Right lobe of liver (tissue), 4 donors: Measurements from ENCODE around the gene SLC27A5.

Source experiments
- POLR2A ChIP-seq: fragments of 450-650 bp; IDR thresholded peaks from one replicate; pipeline ENCODE4 v1.6.1; 2017; ENCODE audit warnings: antibody characterized with exemption, mild to moderate bottlenecking
- TF ChIP-seq, protein P1 (sequence below), 4 donors: fragments of 200-600 bp in 3 of 4; fragments of 450-650 bp in 1 of 4; IDR thresholded peaks; one replicate each; pipeline versions ENCODE4 v1.5.1 to v1.8.0; 2016 to 2022; ENCODE audit warnings: antibody characterized with exemption in 4 of 4, mild to moderate bottlenecking in 2 of 4
- donor health status: DM: no; HTN: no; CAD: no.
- donor health status: DM: no; HTN: no; CAD: no.
- donor health status: DM: no; HTN: yes; CAD: no.

DNA sequence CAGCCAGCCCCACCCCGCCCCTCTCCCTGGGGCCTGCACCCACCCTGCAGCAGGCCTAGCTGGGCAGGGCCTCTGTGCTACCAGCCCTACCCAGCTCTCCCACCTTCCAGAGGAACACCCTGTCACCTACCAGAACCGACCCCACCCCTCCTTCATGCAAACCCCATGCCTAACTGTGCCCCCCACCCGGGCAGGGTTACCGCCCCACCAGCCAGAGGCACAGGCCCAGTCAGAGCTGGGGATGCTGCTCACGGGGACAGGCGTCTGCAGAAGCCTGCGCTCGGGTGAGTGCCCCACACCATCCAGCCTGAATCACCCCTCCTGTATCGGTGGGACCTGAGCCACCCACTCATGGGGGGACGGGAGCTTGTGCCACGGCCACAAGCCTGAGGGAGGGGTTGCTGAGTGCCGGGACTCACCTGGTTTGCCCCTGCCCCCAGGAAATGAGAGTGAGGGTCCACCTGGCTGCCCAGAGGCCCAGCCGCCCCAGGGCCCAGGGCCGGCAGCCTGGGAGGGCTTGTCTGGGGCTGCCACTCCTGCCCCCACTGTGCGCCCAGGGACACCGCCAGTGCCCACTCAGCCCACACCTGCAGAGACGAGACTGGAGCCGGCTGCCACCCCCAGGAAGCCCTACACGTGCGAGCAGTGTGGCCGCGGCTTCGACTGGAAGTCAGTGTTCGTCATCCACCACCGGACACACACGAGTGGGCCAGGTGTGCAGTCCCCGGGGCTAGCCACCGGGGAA lies 31.9 kb downstream of the SLC27A5 start:
- TF ChIP-seq, protein P1, sequence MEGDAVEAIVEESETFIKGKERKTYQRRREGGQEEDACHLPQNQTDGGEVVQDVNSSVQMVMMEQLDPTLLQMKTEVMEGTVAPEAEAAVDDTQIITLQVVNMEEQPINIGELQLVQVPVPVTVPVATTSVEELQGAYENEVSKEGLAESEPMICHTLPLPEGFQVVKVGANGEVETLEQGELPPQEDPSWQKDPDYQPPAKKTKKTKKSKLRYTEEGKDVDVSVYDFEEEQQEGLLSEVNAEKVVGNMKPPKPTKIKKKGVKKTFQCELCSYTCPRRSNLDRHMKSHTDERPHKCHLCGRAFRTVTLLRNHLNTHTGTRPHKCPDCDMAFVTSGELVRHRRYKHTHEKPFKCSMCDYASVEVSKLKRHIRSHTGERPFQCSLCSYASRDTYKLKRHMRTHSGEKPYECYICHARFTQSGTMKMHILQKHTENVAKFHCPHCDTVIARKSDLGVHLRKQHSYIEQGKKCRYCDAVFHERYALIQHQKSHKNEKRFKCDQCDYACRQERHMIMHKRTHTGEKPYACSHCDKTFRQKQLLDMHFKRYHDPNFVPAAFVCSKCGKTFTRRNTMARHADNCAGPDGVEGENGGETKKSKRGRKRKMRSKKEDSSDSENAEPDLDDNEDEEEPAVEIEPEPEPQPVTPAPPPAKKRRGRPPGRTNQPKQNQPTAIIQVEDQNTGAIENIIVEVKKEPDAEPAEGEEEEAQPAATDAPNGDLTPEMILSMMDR (IDR thresholded peaks at IDR 0.05) = no peak
- TF ChIP-seq POLR2A = no peak
